Epithelial cell of alveolus of lung (primary cell): ENCODE data around the gene DHX38. TPM values are rescaled to one million over a fixed set of nuclear protein-coding genes. Genes with fewer than 3 reads are reported as not detected.

ENCODE experiments used
- total RNA-seq: library from RNA; depleted of rRNA; stranded (reverse); fragments of >200 nt; gene quantifications from 2 replicates; pipeline ENCODE4 v1.2.1, GENCODE V29; 2015

The DHX38 gene
- 30.3 and 32.7 TPM in 2 replicates for total RNA-seq

DNA sequence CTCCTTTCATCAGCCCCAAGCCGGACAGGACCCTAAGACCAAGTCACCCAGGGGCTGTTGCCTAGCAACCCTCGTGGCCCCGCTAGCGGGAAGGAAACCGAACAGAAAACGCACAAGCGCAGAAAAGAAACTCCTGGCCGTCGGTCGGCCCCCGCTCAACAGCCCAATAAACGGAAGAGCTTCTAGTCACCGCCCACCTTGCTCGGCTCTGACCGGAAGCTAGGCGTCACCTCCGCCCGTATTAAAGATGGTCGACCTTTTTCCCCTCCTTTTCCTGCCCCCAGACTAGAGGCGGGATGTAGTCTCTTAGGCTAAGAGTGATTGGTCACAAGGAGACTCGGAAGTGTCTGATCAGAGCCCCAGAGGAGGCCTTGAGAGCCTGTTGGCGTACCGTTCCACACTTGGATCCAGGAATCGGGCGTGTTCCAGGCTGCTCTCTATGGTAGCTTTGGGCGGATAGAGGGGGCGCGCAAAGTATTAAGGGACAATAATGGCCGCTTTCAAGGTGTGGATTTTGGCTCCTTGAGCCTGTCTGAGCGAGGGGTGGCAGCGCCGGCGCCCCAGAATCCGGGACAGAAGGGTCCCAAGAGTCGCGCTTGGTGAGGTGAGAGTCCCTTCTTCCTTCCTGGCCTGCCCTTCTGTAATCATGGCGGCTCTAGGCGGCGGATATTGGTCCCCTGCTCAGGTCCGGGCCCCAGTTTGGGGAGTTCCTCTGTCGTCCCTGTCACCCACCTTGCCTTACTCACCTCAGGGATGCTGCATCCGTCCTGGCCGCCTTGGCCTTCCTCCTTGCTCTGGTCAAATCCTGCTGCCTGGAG lies at the start of gene DHX38, which contains the start of gene TXNL4B:
Gene DHX38, plus strand, starts transcription at position 400 of the 818 bp plus-strand sequence. CDS start 2,311 bp downstream, outside the sequence.
Gene TXNL4B, minus strand, starts transcription at position 173 of the 818 bp plus-strand sequence. CDS start 2,871 bp downstream, outside the sequence.

DNA sequence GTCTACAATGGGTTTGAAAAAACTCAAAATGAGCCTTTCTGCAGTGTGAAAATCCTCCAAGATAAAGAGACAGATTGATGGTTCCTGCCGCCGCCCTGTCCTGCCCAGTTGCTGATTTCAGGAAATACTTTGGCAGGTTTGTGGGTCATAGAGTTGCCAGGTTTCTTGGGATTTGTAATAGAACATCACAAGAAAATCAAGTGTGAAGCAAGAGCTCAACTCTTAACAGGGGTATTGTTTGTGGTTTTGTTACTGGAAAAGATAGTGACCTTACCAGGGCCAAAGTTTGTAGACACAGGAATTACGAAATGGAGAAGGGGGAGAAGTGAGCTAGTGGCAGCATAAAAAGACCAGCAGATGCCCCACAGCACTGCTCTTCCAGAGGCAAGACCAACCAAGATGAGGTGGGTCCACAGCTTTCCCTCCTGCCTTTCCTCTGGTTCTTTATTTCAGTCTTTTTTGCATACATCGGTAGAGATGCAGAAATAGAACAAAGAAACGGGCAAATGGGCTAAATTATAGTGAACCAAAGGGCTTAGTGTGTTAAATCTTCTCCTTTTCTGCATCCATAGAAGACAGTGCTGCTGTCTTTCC lies 39.3 kb upstream of the DHX38 start, which contains the start of gene HP:
Gene HP, plus strand, starts transcription at position 252 of the 594 bp plus-strand sequence. Its CDS starts 148 bp downstream, at position 400.

Other genes starting within 250 kb of the DHX38 start
- 7.6 and 14.2 TPM in 2 replicates for gene ATXN1L, start 247.9 kb upstream of the DHX38 start, total RNA-seq
- gene ZNF821, start 209.7 kb upstream of the DHX38 start, total RNA-seq = 12.0 and 17.1 TPM in 2 replicates
- 131 and 199 TPM in 2 replicates for gene IST1, start 198.3 kb upstream of the DHX38 start, total RNA-seq
- not detected in 2 replicates for gene PKD1L3, start 93.4 kb upstream of the DHX38 start, total RNA-seq
- gene DHODH, start 85.1 kb upstream of the DHX38 start, total RNA-seq = 4.2 and 4.8 TPM in 2 replicates
- gene HP, start 39.3 kb upstream of the DHX38 start, total RNA-seq = 1.9 TPM in 1 of 2 replicates, not detected in the other
- not detected in 2 replicates for gene HPR, start 30.6 kb upstream of the DHX38 start, total RNA-seq
- 6.3 and 10.1 TPM in 2 replicates for gene TXNL4B, start 227 bp upstream of the DHX38 start, total RNA-seq
- 0.08 TPM in 1 of 2 replicates, not detected in the other for gene PMFBP1, start 78.3 kb downstream of the DHX38 start, total RNA-seq